ENCODE results near the gene PXDN.

- no peak for TF ChIP-seq CTCF (IDR thresholded peaks at IDR 0.05)
- TF ChIP-seq POLR2A (IDR thresholded peaks at IDR 0.05): no peak
These were observed 126.8 kb downstream of the PXDN start for GRCh38 chr2:1617425-1618021.
